Neuronal stem cell (in vitro differentiated cells): Measurements from ENCODE around the gene CLRN1.

Experiments used
- DNase-seq: peaks from one replicate; pipeline ENCODE4 v3.0.0-alpha.2; 2013; ENCODE audit warnings: low spot score
- H2AFZ ChIP-seq: one replicate; pipeline ENCODE4 v1.6.1; 2013; ENCODE audit warnings: mild to moderate bottlenecking, low read length, inconsistent platforms
- H2AK5ac ChIP-seq: 2 replicates; pipeline ENCODE4 v1.6.1; 2013; ENCODE audit warnings: low read depth, mild to moderate bottlenecking, inconsistent platforms, low read length, moderate library complexity, mixed read lengths
- H2BK120ac ChIP-seq: 2 replicates; pipeline ENCODE4 v1.6.1; 2013; ENCODE audit warnings: low read depth, mild to moderate bottlenecking, inconsistent platforms, low read length, moderate library complexity, mixed read lengths
- H2BK12ac ChIP-seq: one replicate; pipeline ENCODE4 v1.6.1; 2013; ENCODE audit warnings: low read length, inconsistent platforms
- H2BK15ac ChIP-seq: 2 replicates; pipeline ENCODE4 v1.6.1; 2013; ENCODE audit warnings: mild to moderate bottlenecking, low read length, inconsistent platforms, mixed read lengths
- H2BK5ac ChIP-seq: one replicate; pipeline ENCODE4 v1.6.1; 2013; ENCODE audit warnings: inconsistent platforms, mild to moderate bottlenecking, low read length, moderate library complexity
- H3K14ac ChIP-seq: one replicate; pipeline ENCODE4 v1.6.1; 2013; ENCODE audit warnings: low read length, inconsistent platforms
- H3K18ac ChIP-seq: 2 replicates; pipeline ENCODE4 v1.6.1; 2013; ENCODE audit warnings: low read length, inconsistent platforms
- H3K23ac ChIP-seq: 2 replicates; pipeline ENCODE4 v1.6.1; 2013; ENCODE audit warnings: low read depth, mild to moderate bottlenecking, mixed read lengths, low read length, inconsistent platforms; ENCODE audit not compliant: poor library complexity
- H3K27ac ChIP-seq: replicated peaks from 3 replicates; pipeline ENCODE4 v1.5.1; 2013; ENCODE audit warnings: low read length, inconsistent platforms
- H3K27me3 ChIP-seq, 3 experiments: 2 replicates each; pipeline ENCODE4 v1.6.1; 2013; ENCODE audit warnings: low read length in 3 of 3, mild to moderate bottlenecking in 2 of 3, inconsistent platforms in 1 of 3, low read depth in 1 of 3, mixed read lengths in 1 of 3, moderate library complexity in 1 of 3; ENCODE audit not compliant: control insufficient read depth in 3 of 3, insufficient read depth in 3 of 3
- H3K36me3 ChIP-seq, 2 donors: replicated peaks in 1 of 2; 2 replicates each; pipeline ENCODE4 v1.6.1; 2013; ENCODE audit warnings: low read length in 2 of 2; ENCODE audit not compliant: control insufficient read depth in 2 of 2, insufficient read depth in 2 of 2
- H3K4ac ChIP-seq: 2 replicates; pipeline ENCODE4 v1.6.1; 2013; ENCODE audit warnings: inconsistent platforms, mild to moderate bottlenecking, low read length, moderate library complexity
- H3K4me1 ChIP-seq, 2 donors: 1 replicate in 1 of 2; 2 replicates in 1 of 2; pipeline ENCODE4 v1.6.1; 2013; ENCODE audit warnings: low read length in 2 of 2, low read depth in 1 of 2; ENCODE audit not compliant: control insufficient read depth in 2 of 2, insufficient read depth in 1 of 2
- H3K4me2 ChIP-seq: one replicate; pipeline ENCODE4 v1.6.1; 2013; ENCODE audit warnings: mild to moderate bottlenecking, low read length, inconsistent platforms; ENCODE audit not compliant: insufficient read depth, poor library complexity, severe bottlenecking
- H3K4me3 ChIP-seq, 2 donors: 2 replicates each; pipeline ENCODE4 v1.5.1; 2013; ENCODE audit warnings: low read length in 2 of 2, mild to moderate bottlenecking in 2 of 2, inconsistent platforms in 1 of 2, moderate library complexity in 1 of 2
- H3K79me1 ChIP-seq: one replicate; pipeline ENCODE4 v1.6.1; 2013; ENCODE audit warnings: low read depth, mild to moderate bottlenecking, inconsistent platforms, low read length, moderate library complexity
- H3K9ac ChIP-seq: one replicate; pipeline ENCODE4 v1.6.1; 2013; ENCODE audit warnings: mild to moderate bottlenecking, low read depth, low read length, inconsistent platforms; ENCODE audit not compliant: poor library complexity
- H3K9me3 ChIP-seq, 2 donors: replicated peaks in 1 of 2; 2 replicates each; pipeline versions ENCODE3 to v1.6.1; 2013; ENCODE audit warnings: low read length in 2 of 2, mild to moderate bottlenecking in 2 of 2, inconsistent platforms in 1 of 2, low read depth in 1 of 2, mixed read lengths in 1 of 2, moderate library complexity in 1 of 2; ENCODE audit not compliant: control insufficient read depth in 2 of 2, insufficient read depth in 1 of 2
- H4K8ac ChIP-seq: one replicate; pipeline ENCODE4 v1.6.1; 2013; ENCODE audit warnings: low read depth, mild to moderate bottlenecking, inconsistent platforms, low read length, moderate library complexity
- H4K91ac ChIP-seq: one replicate; pipeline ENCODE4 v1.6.1; 2013; ENCODE audit warnings: low read length, low read depth, mild to moderate bottlenecking, inconsistent platforms; ENCODE audit not compliant: poor library complexity
- WGBS, 2 donors: extraction: QIAGEN DNeasy Blood & Tissue Kit; methylation state at CpG; one replicate each; pipeline ENCODE4 v1.1.7; 2013; ENCODE audit warnings: missing lambda C conversion rate in 2 of 2, mixed read lengths in 1 of 2; ENCODE audit not compliant: insufficient read length in 2 of 2, insufficient replicate concordance in 1 of 2; ENCODE audit errors: extremely low coverage in 2 of 2; 5-methylcytosine and 5-hydroxymethylcytosine counted together

Gene CLRN1

GRCh38 chr3:151002003-151002981 is 29.8 kb upstream of the CLRN1 start:
- H2BK15ac ChIP-seq: no peak overlapping the region
- no peak overlapping the region for H2BK5ac ChIP-seq
- H4K91ac ChIP-seq: no peak overlapping the region
- no CpG with 5 or more reads among the region's 5 CpGs for WGBS, 2 donors
- H2BK12ac ChIP-seq: no peak overlapping the region
- no peaks in the 10 kb centered on the region for H3K9me3 ChIP-seq
- no peak overlapping the region for H4K8ac ChIP-seq
- peaks cover 0 to 3% (median 0%) of the 10 kb centered on the region in 3 experiments for H3K27me3 ChIP-seq
- no peak overlapping the region for H3K18ac ChIP-seq
- H3K23ac ChIP-seq: no peak overlapping the region
- H2AFZ ChIP-seq: no peak overlapping the region
- no peak overlapping the region for H3K27ac ChIP-seq
- H3K4ac ChIP-seq: no peak overlapping the region
- no peak overlapping the region for H3K9ac ChIP-seq
- no peak overlapping the region for H3K4me3 ChIP-seq
- H3K36me3 ChIP-seq: no peaks in the 10 kb centered on the region
- no peak overlapping the region for H3K4me2 ChIP-seq
- no peak overlapping the region for H2BK120ac ChIP-seq
- H2AK5ac ChIP-seq: no peak overlapping the region
- no peak for DNase-seq
- H3K4me1 ChIP-seq: peaks cover 0 to 1% of the 10 kb centered on the region in 2 donors
- no peaks in the 10 kb centered on the region for H3K79me1 ChIP-seq
- no peak overlapping the region for H3K14ac ChIP-seq

DNA sequence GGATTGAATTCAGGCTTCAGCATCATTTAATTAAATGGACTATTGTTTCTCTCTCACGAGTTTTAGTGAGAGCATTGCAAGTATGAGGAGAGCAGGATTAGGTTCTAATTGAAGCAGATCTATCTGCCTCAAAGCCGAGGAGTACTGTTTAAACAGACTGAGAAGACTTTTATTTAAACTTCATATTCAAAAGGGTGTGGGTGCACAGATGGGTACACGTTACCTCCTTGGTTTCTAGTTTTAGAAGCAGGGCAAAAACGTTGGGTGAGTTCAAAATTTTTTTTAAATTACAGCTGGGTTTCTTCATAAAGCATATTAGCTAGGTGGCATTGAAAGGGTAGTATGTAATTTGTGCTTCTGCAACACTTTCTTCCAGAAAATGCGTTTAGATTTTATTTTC is 26.5 kb upstream of the CLRN1 start:
- H2AK5ac ChIP-seq: no peak overlapping the region
- H2BK5ac ChIP-seq: no peak overlapping the region
- no CpG with 5 or more reads among the region's 5 CpGs for WGBS, 2 donors
- no peak for DNase-seq
- H3K79me1 ChIP-seq: no peaks in the 10 kb centered on the region
- no peak overlapping the region for H3K4ac ChIP-seq
- no peaks in the 10 kb centered on the region for H3K36me3 ChIP-seq
- H3K4me1 ChIP-seq: peaks cover 0 to 1% of the 10 kb centered on the region in 2 donors
- H3K27ac ChIP-seq: no peak overlapping the region
- no peak overlapping the region for H2BK120ac ChIP-seq
- H3K18ac ChIP-seq: no peak overlapping the region
- no peak overlapping the region for H3K4me2 ChIP-seq
- no peak overlapping the region for H4K8ac ChIP-seq
- H2BK15ac ChIP-seq: no peak overlapping the region
- no peak overlapping the region for H4K91ac ChIP-seq
- no peak overlapping the region for H3K4me3 ChIP-seq
- peaks cover 0 to 3% (median 0%) of the 10 kb centered on the region in 3 experiments for H3K27me3 ChIP-seq
- H2BK12ac ChIP-seq: no peak overlapping the region
- no peak overlapping the region for H3K9ac ChIP-seq
- no peaks in the 10 kb centered on the region for H3K9me3 ChIP-seq
- no peak overlapping the region for H3K23ac ChIP-seq
- no peak overlapping the region for H2AFZ ChIP-seq
- no peak overlapping the region for H3K14ac ChIP-seq

DNA sequence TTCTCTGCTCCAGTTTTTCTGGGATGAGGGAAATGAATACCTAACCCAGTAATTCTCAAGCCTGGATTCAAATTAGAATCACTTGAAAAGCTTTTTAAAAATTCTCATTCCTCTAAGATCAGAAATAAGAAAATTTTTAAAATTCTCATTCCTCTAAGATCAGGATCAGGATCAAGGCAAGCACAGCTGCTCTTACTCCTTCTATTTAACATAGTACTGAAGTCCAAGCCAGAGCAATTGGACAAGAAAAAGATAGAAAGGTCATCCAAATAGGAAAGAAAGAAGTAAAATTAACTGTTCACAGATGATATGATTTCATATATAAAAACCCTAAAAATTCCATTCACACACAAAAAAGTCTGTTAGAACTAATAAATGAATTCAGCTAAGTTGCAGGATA is 24.2 kb upstream of the CLRN1 start:
- Histone ChIP-seq H3K14ac (no peak overlapping the region), H3K4ac (no peak overlapping the region), H4K91ac (no peak overlapping the region), H3K18ac (no peak overlapping the region), H3K23ac (no peak overlapping the region), H2BK120ac (no peak overlapping the region), H3K9me3 (no peaks in the 10 kb centered on the region), H3K27me3 (no peaks in the 10 kb centered on the region), H2AK5ac (no peak overlapping the region), H3K4me2 (no peak overlapping the region), H3K4me1 (peaks cover 0 to 1% of the 10 kb centered on the region in 2 donors), H2BK5ac (no peak overlapping the region), H2BK12ac (no peak overlapping the region), H2AFZ (no peak overlapping the region), H3K27ac (no peak overlapping the region), H3K79me1 (no peaks in the 10 kb centered on the region), H3K9ac (no peak overlapping the region), H3K36me3 (no peaks in the 10 kb centered on the region), H4K8ac (no peak overlapping the region), H3K4me3 (no peak overlapping the region), H2BK15ac (no peak overlapping the region)
- DNase-seq: no peak

- Histone ChIP-seq H3K14ac (no peak overlapping the region), H2BK15ac (no peak overlapping the region), H2AFZ (no peak overlapping the region), H3K9me3 (no peaks in the 10 kb centered on the region), H3K4me3 (no peak overlapping the region), H3K79me1 (no peaks in the 10 kb centered on the region), H2BK5ac (no peak overlapping the region), H3K18ac (no peak overlapping the region), H2AK5ac (no peak overlapping the region), H4K8ac (no peak overlapping the region), H3K27me3 (no peaks in the 10 kb centered on the region), H2BK12ac (no peak overlapping the region), H3K4me2 (no peak overlapping the region), H2BK120ac (no peak overlapping the region), H3K9ac (no peak overlapping the region), H3K23ac (no peak overlapping the region), H4K91ac (no peak overlapping the region), H3K27ac (no peak overlapping the region), H3K4ac (no peak overlapping the region), H3K4me1 (no peaks in the 10 kb centered on the region), H3K36me3 (no peaks in the 10 kb centered on the region)
- no peak for DNase-seq
Observed at GRCh38 chr3:150995510-150995909, 23.0 kb upstream of the CLRN1 start.
